HepG2 (cell line): Measurements from ENCODE around the gene TMC4. TPM values are rescaled to one million over a fixed set of nuclear protein-coding genes. Genes with fewer than 3 reads are reported as not detected.

Experiments
- ELF3 ChIP-seq: IDR thresholded peaks from 2 replicates; pipeline ENCODE4 v1.6.1; 2016; ENCODE audit warnings: missing genetic modification reagents, missing compliant biosample characterization
- EZH2 ChIP-seq: conservative IDR thresholded peaks from 2 replicates; pipeline ENCODE4 v1.6.1; 2012; ENCODE audit warnings: mild to moderate bottlenecking, low read depth, low read length, moderate library complexity
- LCORL ChIP-seq, 2 experiments: fragments of 450-650 bp in 1 of 2; sonication (generic) in 1 of 2; formaldehyde crosslinking in 1 of 2; IDR thresholded peaks; 2 replicates each; pipeline versions ENCODE4 v1.5.0 to v1.6.1; 2017 to 2020; ENCODE audit warnings: antibody characterized with exemption in 1 of 2, missing genetic modification reagents in 1 of 2
- NCOA5 ChIP-seq: sonication (generic); formaldehyde crosslinking; IDR thresholded peaks from 2 replicates; pipeline ENCODE4 v1.4.0; 2020; ENCODE audit warnings: missing genetic modification reagents
- POLR2G ChIP-seq: fragments of 200-400 bp; formaldehyde crosslinking; IDR thresholded peaks from 2 replicates; pipeline ENCODE4 v1.6.1; 2018; ENCODE audit warnings: mild to moderate bottlenecking, low read depth, low read length, moderate library complexity
- SRSF4 ChIP-seq: fragments of 200-400 bp; formaldehyde crosslinking; IDR thresholded peaks from one replicate; pipeline ENCODE4 v1.6.1; 2018; ENCODE audit warnings: mild to moderate bottlenecking, low read depth, low read length, moderate library complexity; ENCODE audit not compliant: poor library complexity, severe bottlenecking
- TEAD3 ChIP-seq: optimal IDR thresholded peaks from 2 replicates; pipeline ENCODE3; 2016; ENCODE audit warnings: borderline replicate concordance
- ZFAT ChIP-seq: sonication (generic); formaldehyde crosslinking; conservative IDR thresholded peaks from 2 replicates; pipeline ENCODE4 v1.8.1; 2023; ENCODE audit warnings: missing genetic modification reagents, inconsistent platforms
- ZGPAT ChIP-seq: IDR thresholded peaks from 2 replicates; pipeline ENCODE4 v1.6.1; 2016; ENCODE audit warnings: mild to moderate bottlenecking
- ZNF570 ChIP-seq: sonication (generic); formaldehyde crosslinking; IDR thresholded peaks from 2 replicates; pipeline ENCODE4 v1.4.0; 2020; ENCODE audit warnings: mild to moderate bottlenecking, missing genetic modification reagents, borderline replicate concordance
- ZNF619 ChIP-seq: sonication (generic); formaldehyde crosslinking; IDR thresholded peaks from 2 replicates; pipeline ENCODE4 v1.4.0; 2020; ENCODE audit warnings: mild to moderate bottlenecking, missing genetic modification reagents
- ZNF816 ChIP-seq: sonication (generic); formaldehyde crosslinking; IDR thresholded peaks from 2 replicates; pipeline ENCODE4 v1.8.0; 2022; ENCODE audit warnings: missing genetic modification reagents, mild to moderate bottlenecking, borderline replicate concordance
- ZSCAN29 ChIP-seq: sonication (generic); formaldehyde crosslinking; conservative IDR thresholded peaks from 2 replicates; pipeline ENCODE4 v1.4.0; 2020; ENCODE audit warnings: mild to moderate bottlenecking, missing genetic modification reagents
- polyA plus RNA-seq, 8 experiments: library from polyadenylated mRNA; depleted of rRNA in 3 of 8; stranded (reverse) in 7 of 8; unstranded in 1 of 8; fragments of >200 nt; fragmentation: Illumina TruSeq in 4 of 8; extraction: Trizol in 4 of 8; gene quantifications; 2 replicates each; pipeline versions ENCODE4 v1.2.1 to v1.2.3, GENCODE V29; 2011 to 2016; ENCODE audit warnings: low read depth in 4 of 8, missing spikeins in 1 of 8, mixed read lengths in 1 of 8; ENCODE audit not compliant: insufficient read depth in 1 of 8
- total RNA-seq, 5 experiments: library from RNA; depleted of rRNA; stranded (reverse); fragments of >200 nt; fragmentation: Illumina TruSeq; extraction: Trizol; gene quantifications; 2 replicates each; pipeline ENCODE4 v1.2.3, GENCODE V29; 2016; ENCODE audit warnings: low read depth in 1 of 5
- TF ChIP-seq, protein P1 (sequence below): sonication (generic); formaldehyde crosslinking; conservative IDR thresholded peaks from 2 replicates; pipeline ENCODE4 v1.8.0; 2022; ENCODE audit warnings: low read depth, missing genetic modification reagents
- TF ChIP-seq, protein P2 (sequence below): sonication (generic); formaldehyde crosslinking; IDR thresholded peaks from 2 replicates; pipeline ENCODE4 v1.4.0; 2020; ENCODE audit warnings: missing genetic modification reagents, borderline replicate concordance
- TF ChIP-seq, protein P3 (sequence below): sonication (generic); formaldehyde crosslinking; IDR thresholded peaks from 2 replicates; pipeline ENCODE4 v1.5.0; 2020; ENCODE audit warnings: mild to moderate bottlenecking, low read depth, missing genetic modification reagents, borderline replicate concordance
- TF ChIP-seq, protein P4 (sequence below): sonication (generic); formaldehyde crosslinking; IDR thresholded peaks from 2 replicates; pipeline ENCODE4 v1.5.1; 2020; ENCODE audit warnings: missing genetic modification reagents, mild to moderate bottlenecking, borderline replicate concordance
- TF ChIP-seq, protein P5 (sequence below): sonication (generic); formaldehyde crosslinking; conservative IDR thresholded peaks from 2 replicates; pipeline ENCODE4 v1.8.1; 2023; ENCODE audit warnings: missing genetic modification reagents

Gene TMC4
- total and polyA plus RNA-seq, 2 of the 13 experiments (the other 11 are each of a cell fraction or from before 2014, with no cell fraction given), result 0.13 to 0.24 TPM

GRCh38 chr19:54189735-54190502 lies 17.0 kb upstream of the TMC4 start (continued):
- TF ChIP-seq, protein P1, sequence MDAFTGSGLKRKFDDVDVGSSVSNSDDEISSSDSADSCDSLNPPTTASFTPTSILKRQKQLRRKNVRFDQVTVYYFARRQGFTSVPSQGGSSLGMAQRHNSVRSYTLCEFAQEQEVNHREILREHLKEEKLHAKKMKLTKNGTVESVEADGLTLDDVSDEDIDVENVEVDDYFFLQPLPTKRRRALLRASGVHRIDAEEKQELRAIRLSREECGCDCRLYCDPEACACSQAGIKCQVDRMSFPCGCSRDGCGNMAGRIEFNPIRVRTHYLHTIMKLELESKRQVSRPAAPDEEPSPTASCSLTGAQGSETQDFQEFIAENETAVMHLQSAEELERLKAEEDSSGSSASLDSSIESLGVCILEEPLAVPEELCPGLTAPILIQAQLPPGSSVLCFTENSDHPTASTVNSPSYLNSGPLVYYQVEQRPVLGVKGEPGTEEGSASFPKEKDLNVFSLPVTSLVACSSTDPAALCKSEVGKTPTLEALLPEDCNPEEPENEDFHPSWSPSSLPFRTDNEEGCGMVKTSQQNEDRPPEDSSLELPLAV (CRISPR knock-in tag), result no peak
- TF ChIP-seq, protein P2, sequence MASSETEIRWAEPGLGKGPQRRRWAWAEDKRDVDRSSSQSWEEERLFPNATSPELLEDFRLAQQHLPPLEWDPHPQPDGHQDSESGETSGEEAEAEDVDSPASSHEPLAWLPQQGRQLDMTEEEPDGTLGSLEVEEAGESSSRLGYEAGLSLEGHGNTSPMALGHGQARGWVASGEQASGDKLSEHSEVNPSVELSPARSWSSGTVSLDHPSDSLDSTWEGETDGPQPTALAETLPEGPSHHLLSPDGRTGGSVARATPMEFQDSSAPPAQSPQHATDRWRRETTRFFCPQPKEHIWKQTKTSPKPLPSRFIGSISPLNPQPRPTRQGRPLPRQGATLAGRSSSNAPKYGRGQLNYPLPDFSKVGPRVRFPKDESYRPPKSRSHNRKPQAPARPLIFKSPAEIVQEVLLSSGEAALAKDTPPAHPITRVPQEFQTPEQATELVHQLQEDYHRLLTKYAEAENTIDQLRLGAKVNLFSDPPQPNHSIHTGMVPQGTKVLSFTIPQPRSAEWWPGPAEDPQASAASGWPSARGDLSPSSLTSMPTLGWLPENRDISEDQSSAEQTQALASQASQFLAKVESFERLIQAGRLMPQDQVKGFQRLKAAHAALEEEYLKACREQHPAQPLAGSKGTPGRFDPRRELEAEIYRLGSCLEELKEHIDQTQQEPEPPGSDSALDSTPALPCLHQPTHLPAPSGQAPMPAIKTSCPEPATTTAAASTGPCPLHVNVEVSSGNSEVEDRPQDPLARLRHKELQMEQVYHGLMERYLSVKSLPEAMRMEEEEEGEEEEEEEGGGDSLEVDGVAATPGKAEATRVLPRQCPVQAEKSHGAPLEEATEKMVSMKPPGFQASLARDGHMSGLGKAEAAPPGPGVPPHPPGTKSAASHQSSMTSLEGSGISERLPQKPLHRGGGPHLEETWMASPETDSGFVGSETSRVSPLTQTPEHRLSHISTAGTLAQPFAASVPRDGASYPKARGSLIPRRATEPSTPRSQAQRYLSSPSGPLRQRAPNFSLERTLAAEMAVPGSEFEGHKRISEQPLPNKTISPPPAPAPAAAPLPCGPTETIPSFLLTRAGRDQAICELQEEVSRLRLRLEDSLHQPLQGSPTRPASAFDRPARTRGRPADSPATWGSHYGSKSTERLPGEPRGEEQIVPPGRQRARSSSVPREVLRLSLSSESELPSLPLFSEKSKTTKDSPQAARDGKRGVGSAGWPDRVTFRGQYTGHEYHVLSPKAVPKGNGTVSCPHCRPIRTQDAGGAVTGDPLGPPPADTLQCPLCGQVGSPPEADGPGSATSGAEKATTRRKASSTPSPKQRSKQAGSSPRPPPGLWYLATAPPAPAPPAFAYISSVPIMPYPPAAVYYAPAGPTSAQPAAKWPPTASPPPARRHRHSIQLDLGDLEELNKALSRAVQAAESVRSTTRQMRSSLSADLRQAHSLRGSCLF (CRISPR knock-in tag), result no peak
- TF ChIP-seq ZNF816 (CRISPR knock-in tag) (0 out of 2 replicates have a peak, but pooled peaks have one; percentile 5), ZNF570 (CRISPR knock-in tag) (no peak), TEAD3 (CRISPR knock-in tag) (peak; percentile 5), EZH2 (no peak), LCORL (IDR thresholded peaks at IDR 0.05) (no peak), LCORL (CRISPR knock-in tag; IDR thresholded peaks at IDR 0.05) (no peak; the same call in 1 of the 2 replicates), ZFAT (CRISPR knock-in tag) (no peak), ZSCAN29 (no peak), ZGPAT (peak; percentile 63), NCOA5 (CRISPR knock-in tag) (no peak), SRSF4 (no peak), ZNF619 (CRISPR knock-in tag) (no peak), POLR2G (peak; percentile 75), ELF3 (no peak)
- TF ChIP-seq, protein P3, sequence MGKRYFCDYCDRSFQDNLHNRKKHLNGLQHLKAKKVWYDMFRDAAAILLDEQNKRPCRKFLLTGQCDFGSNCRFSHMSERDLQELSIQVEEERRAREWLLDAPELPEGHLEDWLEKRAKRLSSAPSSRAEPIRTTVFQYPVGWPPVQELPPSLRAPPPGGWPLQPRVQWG (CRISPR knock-in tag), result no peak
- TF ChIP-seq, protein P4, sequence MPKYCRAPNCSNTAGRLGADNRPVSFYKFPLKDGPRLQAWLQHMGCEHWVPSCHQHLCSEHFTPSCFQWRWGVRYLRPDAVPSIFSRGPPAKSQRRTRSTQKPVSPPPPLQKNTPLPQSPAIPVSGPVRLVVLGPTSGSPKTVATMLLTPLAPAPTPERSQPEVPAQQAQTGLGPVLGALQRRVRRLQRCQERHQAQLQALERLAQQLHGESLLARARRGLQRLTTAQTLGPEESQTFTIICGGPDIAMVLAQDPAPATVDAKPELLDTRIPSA (CRISPR knock-in tag), result no peak
- TF ChIP-seq, protein P5, sequence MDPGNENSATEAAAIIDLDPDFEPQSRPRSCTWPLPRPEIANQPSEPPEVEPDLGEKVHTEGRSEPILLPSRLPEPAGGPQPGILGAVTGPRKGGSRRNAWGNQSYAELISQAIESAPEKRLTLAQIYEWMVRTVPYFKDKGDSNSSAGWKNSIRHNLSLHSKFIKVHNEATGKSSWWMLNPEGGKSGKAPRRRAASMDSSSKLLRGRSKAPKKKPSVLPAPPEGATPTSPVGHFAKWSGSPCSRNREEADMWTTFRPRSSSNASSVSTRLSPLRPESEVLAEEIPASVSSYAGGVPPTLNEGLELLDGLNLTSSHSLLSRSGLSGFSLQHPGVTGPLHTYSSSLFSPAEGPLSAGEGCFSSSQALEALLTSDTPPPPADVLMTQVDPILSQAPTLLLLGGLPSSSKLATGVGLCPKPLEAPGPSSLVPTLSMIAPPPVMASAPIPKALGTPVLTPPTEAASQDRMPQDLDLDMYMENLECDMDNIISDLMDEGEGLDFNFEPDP (CRISPR knock-in tag), result no peak
